22Rv1 (cell line): Measurements from ENCODE around the gene SIGLEC14.

Source experiments
- ZFX ChIP-seq: fragments of 450-650 bp; IDR thresholded peaks from 2 replicates; pipeline ENCODE4 v1.6.1; 2017; ENCODE audit warnings: antibody characterized with exemption, borderline replicate concordance
- TF ChIP-seq, protein P1 (sequence below): fragments of 450-650 bp; IDR thresholded peaks from 2 replicates; pipeline ENCODE4 v1.5.1; 2017; ENCODE audit warnings: mild to moderate bottlenecking

DNA sequence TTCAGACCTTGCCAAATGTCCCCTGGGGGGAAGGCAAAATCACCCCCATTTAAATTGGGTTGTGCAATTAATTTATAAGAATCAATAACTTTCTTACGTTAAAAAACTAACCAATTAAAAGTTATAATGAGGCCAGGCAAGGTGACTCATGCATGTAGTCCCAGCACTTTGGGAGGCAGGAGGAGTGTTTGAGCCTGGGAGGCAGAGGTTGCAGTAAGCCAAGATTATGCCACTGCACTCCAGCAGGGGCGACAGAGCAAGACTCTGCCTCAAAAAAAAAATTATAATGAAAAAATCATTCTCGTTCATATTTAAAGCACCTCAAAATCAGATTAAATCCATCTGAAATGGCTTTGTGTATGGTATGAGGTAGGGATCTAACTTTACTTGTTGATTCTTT, 18.4 kb upstream of the SIGLEC14 start:
- TF ChIP-seq, protein P1, sequence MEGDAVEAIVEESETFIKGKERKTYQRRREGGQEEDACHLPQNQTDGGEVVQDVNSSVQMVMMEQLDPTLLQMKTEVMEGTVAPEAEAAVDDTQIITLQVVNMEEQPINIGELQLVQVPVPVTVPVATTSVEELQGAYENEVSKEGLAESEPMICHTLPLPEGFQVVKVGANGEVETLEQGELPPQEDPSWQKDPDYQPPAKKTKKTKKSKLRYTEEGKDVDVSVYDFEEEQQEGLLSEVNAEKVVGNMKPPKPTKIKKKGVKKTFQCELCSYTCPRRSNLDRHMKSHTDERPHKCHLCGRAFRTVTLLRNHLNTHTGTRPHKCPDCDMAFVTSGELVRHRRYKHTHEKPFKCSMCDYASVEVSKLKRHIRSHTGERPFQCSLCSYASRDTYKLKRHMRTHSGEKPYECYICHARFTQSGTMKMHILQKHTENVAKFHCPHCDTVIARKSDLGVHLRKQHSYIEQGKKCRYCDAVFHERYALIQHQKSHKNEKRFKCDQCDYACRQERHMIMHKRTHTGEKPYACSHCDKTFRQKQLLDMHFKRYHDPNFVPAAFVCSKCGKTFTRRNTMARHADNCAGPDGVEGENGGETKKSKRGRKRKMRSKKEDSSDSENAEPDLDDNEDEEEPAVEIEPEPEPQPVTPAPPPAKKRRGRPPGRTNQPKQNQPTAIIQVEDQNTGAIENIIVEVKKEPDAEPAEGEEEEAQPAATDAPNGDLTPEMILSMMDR = no peak
- TF ChIP-seq ZFX = no peak
